Astrocyte (in vitro differentiated cells and primary cell): ENCODE results near the gene TYRP1. TPM values are rescaled to one million over a fixed set of nuclear protein-coding genes. Genes with fewer than 3 reads are reported as not detected.

Experiments
- DNase-seq: peaks from one replicate; pipeline ENCODE4 v3.0.0-alpha.2; 2010; ENCODE audit warnings: low read depth
- FAIRE-seq: peaks from 2 replicates; lab custom pipeline; 2011; peaks lifted over from hg19 to GRCh38; lab: Jason Lieb, UNC
- H2AFZ ChIP-seq: 2 replicates; pipeline ENCODE4 v1.6.0; 2012; ENCODE audit warnings: low read depth, low read length, inconsistent platforms
- H3K27ac ChIP-seq: 2 replicates; pipeline ENCODE4 v1.5.1; 2011; ENCODE audit warnings: low read depth, low read length, inconsistent platforms
- H3K27me3 ChIP-seq: 2 replicates; pipeline ENCODE4 v1.6.0; 2011; ENCODE audit warnings: low read length, inconsistent platforms; ENCODE audit not compliant: insufficient read depth
- H3K36me3 ChIP-seq: 2 replicates; pipeline ENCODE4 v1.5.1; 2011; ENCODE audit warnings: low read length, inconsistent platforms; ENCODE audit not compliant: insufficient read depth
- H3K4me1 ChIP-seq: 2 replicates; pipeline ENCODE4 v1.5.1; 2011; ENCODE audit warnings: low read length, inconsistent platforms; ENCODE audit not compliant: insufficient read depth
- H3K4me2 ChIP-seq: 2 replicates; pipeline ENCODE4 v1.6.0; 2012; ENCODE audit warnings: low read length, inconsistent platforms
- H3K4me3 ChIP-seq: 2 replicates; pipeline ENCODE4 v1.5.1; 2011; ENCODE audit warnings: low read depth, mild to moderate bottlenecking, low read length, inconsistent platforms; ENCODE audit not compliant: insufficient read depth
- H3K79me2 ChIP-seq: 2 replicates; pipeline ENCODE4 v1.6.0; 2012; ENCODE audit warnings: mild to moderate bottlenecking, low read length, inconsistent platforms; ENCODE audit not compliant: insufficient read depth
- H3K9ac ChIP-seq: 2 replicates; pipeline ENCODE4 v1.6.0; 2012; ENCODE audit warnings: mild to moderate bottlenecking, low read length, inconsistent platforms
- H3K9me3 ChIP-seq: 2 replicates; pipeline ENCODE4 v1.5.1; 2012; ENCODE audit warnings: low read depth, mild to moderate bottlenecking, low read length, inconsistent platforms; ENCODE audit not compliant: insufficient read depth
- H4K20me1 ChIP-seq: 2 replicates; pipeline ENCODE4 v1.6.0; 2012; ENCODE audit warnings: low read length, inconsistent platforms; ENCODE audit not compliant: insufficient read depth
- H3K27ac Mint-ChIP-seq: one replicate; pipeline ENCODE4 v1.8.0; 2021; ENCODE audit warnings: mild to moderate bottlenecking, mixed read lengths; ENCODE audit not compliant: unreplicated experiment
- H3K27me3 Mint-ChIP-seq: one replicate; pipeline ENCODE4 v1.8.0; 2021; ENCODE audit warnings: low read depth, mixed read lengths; ENCODE audit not compliant: unreplicated experiment
- H3K36me3 Mint-ChIP-seq: one replicate; pipeline ENCODE4 v1.8.0; 2021; ENCODE audit warnings: low read depth, mixed read lengths; ENCODE audit not compliant: unreplicated experiment
- H3K4me1 Mint-ChIP-seq: one replicate; pipeline ENCODE4 v1.8.0; 2021; ENCODE audit warnings: low read depth, mixed read lengths; ENCODE audit not compliant: unreplicated experiment
- H3K4me3 Mint-ChIP-seq: one replicate; pipeline ENCODE4 v1.8.0; 2021; ENCODE audit warnings: mild to moderate bottlenecking, moderate library complexity, mixed read lengths; ENCODE audit not compliant: unreplicated experiment
- H3K9me3 Mint-ChIP-seq: one replicate; pipeline ENCODE4 v1.8.0; 2021; ENCODE audit warnings: mild to moderate bottlenecking, mixed read lengths; ENCODE audit not compliant: unreplicated experiment
- CTCF ChIP-seq: IDR thresholded peaks from 2 replicates; pipeline ENCODE4 v1.5.1; 2011; ENCODE audit warnings: low read depth, mild to moderate bottlenecking, inconsistent platforms, low read length, moderate library complexity; ENCODE audit not compliant: insufficient read depth
- EZH2 ChIP-seq: IDR thresholded peaks from 2 replicates; pipeline ENCODE4 v1.6.1; 2012; ENCODE audit warnings: mild to moderate bottlenecking, low read length, inconsistent platforms; ENCODE audit not compliant: insufficient read depth
- total RNA-seq: library from RNA; stranded (reverse); gene quantifications from 2 replicates; pipeline ENCODE4 v1.2.1, GENCODE V29; 2021

The TYRP1 gene
- total RNA-seq, 1 donor from 2014 or later = 0.73 TPM

- H2AFZ ChIP-seq = no peak overlapping the region
- Mint-ChIP-seq H3K36me3 (no peaks in the 10 kb centered on the region), H3K27me3 (no peaks in the 10 kb centered on the region), H3K4me1 (peaks cover 15% of the 10 kb centered on the region), H3K27ac (no peak overlapping the region), H3K4me3 (no peak overlapping the region), H3K9me3 (no peaks in the 10 kb centered on the region)
- no peak for TF ChIP-seq CTCF
- TF ChIP-seq EZH2 = no peak
- H3K27ac ChIP-seq = no peak overlapping the region
- DNase-seq (no peak), FAIRE-seq (no peak)
- no peak overlapping the region for H3K9ac ChIP-seq
- H3K4me3 ChIP-seq = no peak overlapping the region
- H3K4me1 ChIP-seq = peaks cover 9% of the 10 kb centered on the region
- no peaks in the 10 kb centered on the region for H3K79me2 ChIP-seq
- H4K20me1 ChIP-seq = no peaks in the 10 kb centered on the region
- H3K4me2 ChIP-seq = no peak overlapping the region
- H3K27me3 ChIP-seq = no peaks in the 10 kb centered on the region
- no peaks in the 10 kb centered on the region for H3K36me3 ChIP-seq
- no peaks in the 10 kb centered on the region for H3K9me3 ChIP-seq
Observed at GRCh38 chr9:12705738-12706391, 12.7 kb downstream of the TYRP1 start.

- no peaks in the 10 kb centered on the region for H3K79me2 ChIP-seq
- no peak overlapping the region for H3K4me3 ChIP-seq
- peaks cover 15% of the 10 kb centered on the region for H3K4me1 Mint-ChIP-seq
- no peak overlapping the region for H3K4me3 Mint-ChIP-seq
- FAIRE-seq = no peak
- H3K36me3 Mint-ChIP-seq = no peaks in the 10 kb centered on the region
- H3K27ac ChIP-seq = peak overlapping the region; percentile 42
- H4K20me1 ChIP-seq = no peaks in the 10 kb centered on the region
- DNase-seq = peak; percentile 79
- no peaks in the 10 kb centered on the region for H3K9me3 ChIP-seq
- H3K27me3 Mint-ChIP-seq = no peaks in the 10 kb centered on the region
- H3K27ac Mint-ChIP-seq = peak overlapping the region; percentile 81
- no peaks in the 10 kb centered on the region for H3K27me3 ChIP-seq
- no peak overlapping the region for H3K4me2 ChIP-seq
- no peak overlapping the region for H3K9ac ChIP-seq
- no peak overlapping the region for H2AFZ ChIP-seq
- H3K4me1 ChIP-seq = peaks cover 9% of the 10 kb centered on the region
- TF ChIP-seq CTCF (no peak), EZH2 (no peak)
- H3K9me3 Mint-ChIP-seq = no peaks in the 10 kb centered on the region
- H3K36me3 ChIP-seq = no peaks in the 10 kb centered on the region
Observed at GRCh38 chr9:12708562-12709298, 15.5 kb downstream of the TYRP1 start.

- DNase-seq (no peak), FAIRE-seq (no peak)
- Mint-ChIP-seq H3K4me1 (peaks cover 17% of the 10 kb centered on the region), H3K36me3 (no peaks in the 10 kb centered on the region), H3K27me3 (no peaks in the 10 kb centered on the region), H3K9me3 (no peaks in the 10 kb centered on the region), H3K27ac (no peak overlapping the region), H3K4me3 (no peak overlapping the region)
- Histone ChIP-seq H4K20me1 (no peaks in the 10 kb centered on the region), H3K36me3 (no peaks in the 10 kb centered on the region), H2AFZ (no peak overlapping the region), H3K4me3 (no peak overlapping the region), H3K79me2 (no peaks in the 10 kb centered on the region), H3K9ac (no peak overlapping the region), H3K27me3 (no peaks in the 10 kb centered on the region), H3K4me1 (peaks cover 9% of the 10 kb centered on the region), H3K9me3 (no peaks in the 10 kb centered on the region), H3K27ac (no peak overlapping the region), H3K4me2 (no peak overlapping the region)
- TF ChIP-seq EZH2 (no peak), CTCF (no peak)
Observed at GRCh38 chr9:12712532-12712931, 19.3 kb downstream of the TYRP1 start.
